ENCODE measurements around the gene AKAP3.

- TF ChIP-seq POLR2A (IDR thresholded peaks at IDR 0.05) (no peak), CTCF (IDR thresholded peaks at IDR 0.05) (peak in 1 of 4 experiments; percentile 9)
These were observed 69.3 kb downstream of the AKAP3 start for GRCh38 chr12:4579305-4580102.
